Caki2 (cell line): Measurements from ENCODE around the gene FERD3L. TPM values are rescaled to one million over a fixed set of nuclear protein-coding genes. Genes with fewer than 3 reads are reported as not detected.
"Not testable (repeated sequence)": the region's sequence is repeated elsewhere in the genome, so short reads cannot be mapped to it uniquely, and the experiment has no call there.

Experiments used
- DNase-seq: peaks from one replicate; pipeline ENCODE4 v3.0.0-alpha.2; 2015; ENCODE audit warnings: low read depth
- in situ Hi-C: cut with HindIII; loops from 2 replicates; pipeline ENCODE4 v1.10.0; 2016; ENCODE audit warnings: low sequenced_read_pairs, low pct_unique_long_range_greater_than_20kb, mixed read lengths
- total RNA-seq: library from RNA; depleted of rRNA; stranded (reverse); fragments of >200 nt; shearing (Covaris generic); gene quantifications from 2 replicates; pipeline ENCODE4 v1.2.3, GENCODE V29; 2014; ENCODE audit warnings: low replicate concordance; rRNA removed

FERD3L gene
- total RNA-seq = not detected in 2 replicates

GRCh38 chr7:19144661-19145433 is at the start of gene FERD3L:
Gene FERD3L (minus strand): TSS chr7:19145421. CDS start chr7:19145362, 59 bp downstream.
- in situ Hi-C loops = no loop called here
- DNase-seq = no peak

GRCh38 chr7:19194417-19194816 is 49.2 kb upstream of the FERD3L start:
- in situ Hi-C loops, DNase-seq: not testable (repeated sequence)

GRCh38 chr7:19181634-19182033 is 36.4 kb upstream of the FERD3L start:
- DNase-seq = no peak
- in situ Hi-C loops = no loop called here

- in situ Hi-C loops = no loop called here
- DNase-seq = no peak
Measured at GRCh38 chr7:19178595-19178994, 33.4 kb upstream of the FERD3L start.

- DNase-seq = peak; percentile 15
- in situ Hi-C loops = no loop called here
Measured at GRCh38 chr7:19177269-19177668, 32.0 kb upstream of the FERD3L start.

GRCh38 chr7:19175241-19175640 is 30.0 kb upstream of the FERD3L start:
- DNase-seq = no peak

GRCh38 chr7:19161671-19162070 is 16.4 kb upstream of the FERD3L start:
- no peak for DNase-seq
- in situ Hi-C loops = no loop called here

More at GRCh38 chr7:19175241-19175640, 30.0 kb upstream of the FERD3L start:
- in situ Hi-C loops = no loop called here

GRCh38 chr7:19146699-19147098 is 1.5 kb upstream of the FERD3L start:
- DNase-seq = peak; percentile 6
- in situ Hi-C loops = no loop called here

- in situ Hi-C loops = no loop called here
- DNase-seq = no peak
Measured at GRCh38 chr7:19145434-19146115, 354 bp upstream of the FERD3L start.

GRCh38 chr7:19143881-19144574 is 1.2 kb downstream of the FERD3L start:
- in situ Hi-C loops = no loop called here
- no peak for DNase-seq

GRCh38 chr7:19139706-19140327 is 5.4 kb downstream of the FERD3L start:
- DNase-seq = no peak
- in situ Hi-C loops = no loop called here

GRCh38 chr7:19133886-19134285 is 11.3 kb downstream of the FERD3L start:
- DNase-seq = no peak
- in situ Hi-C loops = no loop called here

GRCh38 chr7:19133390-19133789 is 11.8 kb downstream of the FERD3L start:
- no peak for DNase-seq
- in situ Hi-C loops = no loop called here

GRCh38 chr7:19128856-19129255 is 16.4 kb downstream of the FERD3L start:
- in situ Hi-C loops = no loop called here

GRCh38 chr7:19121977-19122588 is 23.1 kb downstream of the FERD3L start:
- DNase-seq = peak; percentile 35
- in situ Hi-C loops = no loop called here

More at GRCh38 chr7:19128856-19129255, 16.4 kb downstream of the FERD3L start:
- no peak for DNase-seq

- DNase-seq = no peak
- in situ Hi-C loops = no loop called here
Measured at GRCh38 chr7:19119870-19120486, 25.2 kb downstream of the FERD3L start.

- no peak for DNase-seq
- in situ Hi-C loops = no loop called here
Measured at GRCh38 chr7:19119372-19119771, 25.8 kb downstream of the FERD3L start.
